HG02970 (cell line): Measurements from ENCODE around the gene ELL.

Experiments
- ATAC-seq: cut with Tn5 transposase; IDR thresholded peaks from one replicate; pipeline ENCODE4 v1.9.1; 2021; ENCODE audit warnings: mild to moderate bottlenecking, moderate library complexity, moderate number of reproducible peaks; ENCODE audit not compliant: unreplicated experiment, low FRiP score

Gene ELL

DNA sequence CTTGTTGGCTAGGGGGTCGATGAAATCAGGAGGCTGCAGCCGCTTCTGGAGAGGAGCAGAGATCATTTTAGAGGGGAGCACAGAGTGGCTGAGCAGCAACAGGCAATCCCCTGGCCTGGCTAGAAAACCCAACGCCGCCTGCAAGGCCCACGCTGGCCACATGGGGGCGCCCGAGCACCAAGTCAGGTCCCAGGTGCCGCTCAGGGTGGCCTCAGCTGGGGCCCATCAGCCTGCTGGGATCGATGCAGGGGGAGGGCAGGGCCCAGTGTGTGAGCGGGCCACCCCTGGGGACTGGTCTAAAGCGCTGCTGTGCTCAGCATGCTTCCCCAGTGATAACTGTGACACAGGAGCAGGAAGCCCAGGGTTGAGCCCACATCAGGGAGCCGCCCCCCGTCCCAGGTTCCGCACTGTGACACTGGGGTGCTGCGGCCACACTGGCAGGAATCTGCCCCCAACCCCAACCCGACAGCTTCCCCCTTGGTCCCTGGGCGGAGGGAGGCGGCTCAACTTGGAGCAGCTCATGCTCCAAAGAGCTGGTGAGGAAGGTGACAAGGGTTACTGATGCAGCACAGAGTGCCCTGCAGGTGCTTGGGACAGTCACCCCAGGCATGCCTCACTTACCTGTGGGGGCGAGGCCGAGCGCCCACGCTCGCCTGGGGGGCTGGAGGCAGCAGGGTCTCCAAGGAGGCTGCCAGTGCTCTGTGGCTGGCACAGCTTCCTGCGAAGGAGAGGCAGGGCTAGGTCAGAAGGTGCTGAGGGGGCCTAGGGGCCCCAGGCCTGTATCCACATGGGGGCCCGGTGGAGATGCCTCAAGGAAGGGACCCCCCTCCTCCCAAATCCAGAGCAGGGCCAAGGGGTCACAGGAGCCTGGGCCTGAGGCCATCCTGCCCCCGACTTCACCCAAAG lies 70.7 kb downstream of the ELL start:
- ATAC-seq, result no peak

DNA sequence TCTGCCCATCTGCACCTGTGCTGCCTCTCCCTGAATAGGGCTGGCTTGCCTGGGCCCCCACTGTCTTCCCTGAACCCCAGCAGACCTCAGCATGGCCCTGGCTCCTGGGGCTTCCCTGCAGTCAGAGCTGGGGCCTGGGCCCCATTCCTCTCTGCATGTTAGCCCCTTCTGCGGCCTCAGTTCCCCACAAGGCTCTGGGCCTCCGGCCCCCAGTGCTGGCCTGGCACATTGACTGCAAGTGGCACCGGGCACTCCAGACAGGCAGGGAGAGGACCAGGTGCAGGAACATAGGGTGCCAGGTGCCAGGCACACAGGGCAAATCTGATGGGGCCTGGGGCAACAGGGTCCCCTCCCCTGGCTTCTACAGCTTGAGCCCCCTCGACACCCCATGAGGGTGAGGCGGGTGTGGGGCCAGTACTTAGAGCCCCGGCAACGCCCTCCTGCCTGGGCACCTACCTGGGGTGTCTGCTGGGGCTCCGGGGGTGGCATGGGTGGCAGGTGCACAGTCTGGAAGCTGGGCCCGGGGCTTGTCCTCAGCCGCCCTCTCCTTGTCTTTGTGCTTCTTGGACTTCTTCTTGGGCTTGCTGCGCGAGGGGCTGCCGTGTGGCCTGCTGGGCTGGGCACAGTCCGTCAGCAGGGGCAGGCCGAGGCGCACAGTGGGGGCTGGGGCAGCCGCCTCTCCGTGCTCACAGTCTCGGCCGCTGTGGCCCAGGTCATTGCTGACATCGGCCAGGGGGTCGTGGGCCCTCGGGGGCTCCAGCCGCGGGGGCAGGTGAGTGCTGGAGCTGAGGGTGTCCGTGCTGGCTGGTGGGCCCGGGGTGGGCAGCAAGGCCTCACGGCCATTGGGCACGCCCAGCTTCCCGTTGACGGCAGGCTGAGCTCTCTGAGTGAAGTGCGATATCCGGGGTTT lies 71.6 kb downstream of the ELL start:
- ATAC-seq, result no peak

DNA sequence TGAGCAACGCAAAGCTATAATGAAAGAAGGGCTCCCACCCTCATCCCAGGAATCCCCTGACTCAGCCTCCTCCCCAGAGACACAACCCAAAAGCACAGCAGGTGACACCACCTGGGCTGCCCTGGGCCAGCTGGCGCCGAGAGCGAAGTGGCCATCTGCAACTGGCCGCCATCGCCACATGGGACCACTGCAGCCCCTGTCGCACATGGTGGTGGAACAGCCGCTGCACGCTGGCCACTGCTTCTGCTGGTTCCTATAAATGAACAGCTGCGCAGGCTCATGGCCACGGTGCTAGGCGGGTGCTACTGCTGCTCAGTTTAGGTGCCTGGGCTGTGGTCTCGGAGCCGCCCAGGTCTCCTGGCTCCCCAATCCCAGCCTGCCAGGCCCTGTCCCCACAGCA lies 72.3 kb downstream of the ELL start:
- ATAC-seq, result no peak

DNA sequence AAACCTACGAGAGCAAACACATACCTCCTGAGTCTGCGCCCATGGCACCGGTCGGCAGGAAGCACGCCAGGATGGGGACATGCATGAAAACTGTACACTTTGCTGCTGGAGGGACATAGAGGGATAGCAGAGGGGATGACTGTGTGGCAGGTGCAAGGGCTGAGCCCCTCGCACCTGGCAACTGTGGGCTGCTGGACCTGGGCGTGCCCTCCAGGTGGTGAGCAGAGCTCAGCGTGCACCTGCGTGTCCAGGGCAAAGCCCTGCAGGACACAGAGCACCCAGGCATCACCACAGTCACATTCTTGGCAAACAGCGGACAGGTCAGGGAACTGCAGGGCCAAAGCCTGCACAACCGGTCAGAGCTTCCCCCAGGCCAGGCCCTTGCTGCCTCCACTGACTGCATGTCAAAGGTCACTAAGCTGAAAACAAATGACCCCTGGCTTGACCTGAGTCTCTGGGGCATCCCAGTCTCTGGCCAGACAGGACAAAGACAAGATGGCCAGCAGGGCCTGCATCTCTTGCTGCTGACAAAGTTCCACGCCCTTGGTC lies 75.0 kb downstream of the ELL start:
- no peak for ATAC-seq

DNA sequence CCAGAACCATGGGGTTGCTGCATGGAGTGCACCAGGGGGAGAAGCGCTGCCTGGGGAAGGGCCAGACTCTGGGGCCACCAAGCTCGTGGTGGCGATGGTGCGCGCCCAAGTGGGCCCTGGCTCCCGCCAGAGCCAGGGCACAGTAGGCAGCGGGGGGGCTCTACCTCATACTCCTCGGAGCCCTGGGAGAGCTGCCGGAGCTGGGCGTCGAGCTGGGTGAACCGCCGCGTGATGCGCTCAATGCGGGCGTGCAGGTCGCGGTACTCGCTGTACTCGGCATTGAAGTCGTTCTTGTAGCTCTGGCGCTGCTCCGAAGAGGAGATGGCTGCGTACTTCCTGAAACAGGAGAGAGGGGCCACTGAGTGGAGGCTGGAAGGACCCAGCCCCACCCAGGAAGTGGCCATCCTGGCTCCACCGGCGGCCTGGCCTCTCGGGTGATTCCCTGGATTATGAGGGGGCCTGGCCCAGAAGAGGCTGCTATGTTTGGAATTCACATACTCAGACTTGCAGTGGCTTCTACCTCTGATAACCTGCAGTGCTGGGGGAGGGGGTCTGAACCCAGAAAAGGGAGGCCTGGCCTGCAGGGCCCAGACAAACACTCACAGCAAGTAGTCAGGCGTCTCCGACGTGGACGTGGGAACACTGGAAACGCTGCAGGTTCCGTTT lies 75.6 kb downstream of the ELL start:
- no peak for ATAC-seq

DNA sequence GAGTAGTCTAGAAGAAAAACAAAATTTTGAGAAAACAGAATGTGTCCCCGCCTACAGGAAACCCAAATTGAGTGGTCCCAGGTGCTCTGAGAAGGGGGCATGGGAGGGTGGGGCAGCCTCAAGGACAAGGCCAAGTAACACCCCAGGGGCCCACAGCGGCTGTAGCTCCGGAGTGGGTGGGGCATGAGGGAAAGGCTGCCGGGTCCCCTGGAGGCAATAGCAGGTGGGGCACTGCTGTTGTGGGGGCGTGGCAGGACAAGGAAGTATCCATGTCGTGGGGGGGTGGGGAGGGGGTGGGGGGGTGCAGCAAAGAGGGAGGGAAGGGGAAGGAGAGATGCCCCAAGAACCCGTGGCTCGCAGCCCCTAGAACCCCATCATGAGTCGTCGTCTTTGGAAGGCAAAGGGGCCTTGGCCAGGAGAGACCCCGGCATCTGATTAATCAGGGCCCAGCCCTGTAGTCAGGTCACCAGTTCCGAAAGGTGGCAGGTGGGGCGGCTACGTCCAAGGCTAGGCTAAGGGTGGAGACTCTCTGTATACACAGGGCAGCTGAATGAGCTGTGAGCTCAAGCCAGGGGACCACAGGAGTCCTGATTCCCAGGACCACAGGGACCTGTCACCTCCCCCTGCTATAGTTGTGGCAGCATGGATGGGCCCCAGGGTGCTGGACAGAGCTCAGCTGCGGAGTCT lies 76.5 kb downstream of the ELL start:
- ATAC-seq, result no peak

DNA sequence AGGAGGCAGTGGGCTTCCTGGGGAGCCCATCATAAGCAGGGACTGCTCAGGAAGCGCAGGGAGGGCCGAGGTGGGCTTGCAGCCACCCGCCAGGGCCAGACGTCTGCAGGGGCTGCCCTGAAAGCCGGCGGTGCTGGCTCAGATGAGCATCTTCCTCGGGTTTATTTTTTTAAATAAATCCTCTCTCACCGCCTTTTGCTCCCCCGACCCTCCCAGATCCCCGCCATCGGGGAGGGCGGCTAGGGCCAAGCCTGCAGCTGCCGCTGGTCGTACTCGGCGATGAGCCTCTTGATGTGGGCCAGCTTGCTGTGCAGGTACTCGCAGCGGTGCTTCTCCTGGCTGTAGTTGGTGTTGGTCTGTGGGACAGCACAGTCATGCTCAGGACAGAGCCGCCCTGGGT lies 77.4 kb downstream of the ELL start:
- no peak for ATAC-seq

DNA sequence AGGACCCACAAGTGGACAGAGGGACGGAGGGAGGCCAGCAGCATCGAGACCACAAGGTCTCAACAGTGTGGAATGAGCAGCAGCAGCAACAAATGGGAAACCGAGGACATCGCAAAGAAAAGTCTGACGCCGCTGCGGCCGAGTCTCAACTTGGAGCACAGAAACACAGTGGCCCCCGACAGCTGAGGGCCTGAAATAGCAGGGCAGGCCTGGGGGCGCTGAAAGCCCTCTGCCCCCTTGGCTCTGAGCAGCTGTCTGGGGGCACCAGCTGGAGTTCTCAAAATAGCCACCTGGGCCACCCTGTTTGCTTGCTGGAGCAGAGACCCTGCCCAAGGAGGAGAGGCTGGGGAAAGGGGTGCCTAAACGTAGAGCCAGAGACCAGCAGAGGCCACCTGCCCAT lies 78.0 kb downstream of the ELL start:
- ATAC-seq, result no peak

DNA sequence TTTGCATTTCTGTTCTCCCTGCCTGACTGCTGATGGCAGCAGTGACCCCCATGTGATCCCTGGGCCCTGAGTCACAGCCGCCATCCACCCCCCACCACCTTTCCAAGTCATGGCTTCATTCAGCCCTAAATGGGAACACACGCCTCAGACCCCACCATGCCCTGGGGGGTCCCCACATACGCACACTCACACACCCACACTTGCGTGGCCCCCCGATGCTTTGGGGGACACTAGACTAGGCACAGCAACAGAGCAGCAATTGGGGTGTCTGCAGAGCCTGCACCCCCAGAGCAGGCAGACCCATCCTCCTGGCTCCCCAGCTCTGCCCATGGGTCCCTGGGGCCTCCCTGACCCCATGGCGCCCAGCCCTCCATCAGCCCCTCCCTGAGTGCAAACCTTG lies 78.5 kb downstream of the ELL start:
- ATAC-seq, result no peak

DNA sequence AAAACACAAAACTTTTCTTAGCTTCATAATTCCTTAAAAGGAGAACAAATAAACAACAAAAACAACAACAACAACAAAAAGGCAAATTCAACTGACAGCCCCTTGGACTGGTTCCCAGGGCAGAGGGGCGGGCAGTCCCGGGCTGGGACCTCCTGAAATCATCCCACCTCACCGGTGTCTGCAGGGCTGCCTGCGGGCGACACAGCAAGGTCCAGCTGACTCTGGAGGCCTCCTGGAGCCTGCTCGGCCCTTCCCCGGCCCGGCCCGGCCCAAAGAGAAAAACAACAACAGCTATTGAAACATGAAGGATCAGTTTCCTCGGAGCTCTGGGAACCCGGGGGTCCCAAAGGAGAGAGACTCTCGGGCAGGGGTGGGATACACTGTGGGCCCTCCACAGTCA lies 78.9 kb downstream of the ELL start:
- ATAC-seq, result no peak

DNA sequence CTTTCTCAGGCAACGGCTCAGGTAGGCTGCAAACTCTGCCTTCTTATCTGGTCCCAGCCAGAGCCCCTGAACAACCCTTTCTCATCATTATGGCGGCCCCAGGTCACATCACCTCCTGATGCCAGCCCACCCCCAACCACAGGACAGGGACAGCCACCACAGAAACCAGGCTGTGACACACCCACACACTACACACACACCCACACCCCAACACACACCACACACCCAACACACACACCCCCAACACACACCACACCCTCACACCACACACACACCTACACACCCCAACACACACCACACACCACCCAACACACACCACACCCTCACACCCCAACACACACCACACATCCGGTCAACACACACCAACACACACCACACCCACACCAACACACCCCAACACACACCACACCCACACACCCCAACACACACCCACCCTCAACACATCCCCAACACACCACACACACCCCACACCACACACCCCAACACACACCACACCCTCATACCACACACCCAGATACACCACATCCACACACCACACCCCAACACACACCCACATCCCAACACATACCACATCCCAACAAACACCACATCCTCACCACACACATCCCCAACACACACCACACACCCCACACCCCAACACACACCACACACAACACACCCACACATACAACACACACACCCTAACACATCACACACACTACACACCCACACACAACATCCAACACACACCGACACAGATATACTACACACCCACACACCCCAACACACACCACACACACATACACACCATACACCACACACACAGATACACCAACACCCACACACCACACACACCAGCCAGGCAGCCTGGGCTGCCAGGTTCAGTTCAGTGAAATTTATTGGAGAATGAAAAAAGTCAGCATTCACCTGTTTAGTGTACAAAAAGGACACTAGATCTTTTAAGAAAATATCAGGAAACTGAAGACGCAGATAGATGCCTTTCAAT lies 79.8 kb downstream of the ELL start:
- no peak for ATAC-seq

DNA sequence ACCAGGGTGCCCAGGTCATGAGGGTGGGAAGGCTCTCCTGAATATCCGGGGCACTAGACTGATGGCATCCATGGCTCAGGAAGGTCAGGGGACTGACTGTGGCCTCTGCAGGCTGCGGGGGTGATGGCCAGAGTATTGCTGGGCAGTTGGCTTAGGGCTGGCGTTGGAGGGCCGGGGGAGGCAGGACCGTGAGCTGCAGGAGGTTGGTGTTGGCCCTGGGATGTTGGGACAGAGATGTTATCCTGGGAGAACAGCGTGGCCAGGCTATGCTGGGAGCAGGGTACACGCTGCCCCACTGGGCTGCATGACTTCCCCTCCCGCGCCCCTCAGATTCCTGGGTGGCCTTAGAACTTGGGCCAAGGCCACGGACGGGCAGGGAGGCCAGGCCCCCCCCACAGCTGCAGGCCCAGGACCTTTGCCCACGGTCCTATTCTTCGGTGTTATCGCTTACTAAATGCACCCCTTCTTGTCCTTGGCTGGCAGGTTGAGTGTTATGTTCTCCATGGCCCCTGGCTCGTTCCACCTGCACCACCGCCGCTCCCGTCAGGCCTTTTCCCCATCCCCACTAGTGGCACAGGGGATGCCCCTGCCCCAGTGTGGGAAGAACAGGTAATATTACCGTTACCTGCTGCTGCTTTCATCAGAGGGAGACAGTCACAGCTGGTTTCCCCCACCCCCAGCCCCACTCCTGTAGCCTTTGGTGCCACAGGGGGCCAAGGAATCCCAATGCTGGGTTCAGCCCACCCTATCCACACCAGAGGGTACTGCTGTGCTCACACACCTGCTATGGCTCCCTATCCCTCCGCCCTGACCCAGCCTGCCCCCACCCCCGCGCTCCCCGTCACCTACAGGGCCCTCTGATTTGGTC lies 80.7 kb downstream of the ELL start:
- no peak for ATAC-seq

DNA sequence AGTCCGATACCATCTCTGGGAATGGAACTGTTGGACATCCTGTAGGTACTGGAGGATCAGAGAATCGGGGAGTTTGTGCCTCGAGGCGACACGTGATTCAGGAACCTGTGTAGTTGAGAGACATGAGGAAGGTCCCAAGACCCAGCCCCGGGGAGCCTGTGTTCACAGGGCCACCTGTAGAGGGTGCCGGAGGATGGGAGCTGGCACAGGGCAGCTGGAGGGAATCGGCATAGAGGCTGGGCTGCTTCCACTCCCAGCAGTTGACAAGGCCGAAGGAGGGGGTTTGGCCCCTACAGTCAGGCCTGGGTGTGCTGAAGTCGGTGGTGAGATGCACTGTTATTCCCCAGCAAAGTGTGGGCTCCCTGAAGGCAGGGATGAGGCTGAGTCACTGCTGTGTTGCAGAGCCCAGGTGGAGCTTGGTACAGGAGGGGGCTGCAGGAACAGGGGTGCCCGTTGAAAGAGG lies 81.4 kb downstream of the ELL start:
- ATAC-seq, result no peak

DNA sequence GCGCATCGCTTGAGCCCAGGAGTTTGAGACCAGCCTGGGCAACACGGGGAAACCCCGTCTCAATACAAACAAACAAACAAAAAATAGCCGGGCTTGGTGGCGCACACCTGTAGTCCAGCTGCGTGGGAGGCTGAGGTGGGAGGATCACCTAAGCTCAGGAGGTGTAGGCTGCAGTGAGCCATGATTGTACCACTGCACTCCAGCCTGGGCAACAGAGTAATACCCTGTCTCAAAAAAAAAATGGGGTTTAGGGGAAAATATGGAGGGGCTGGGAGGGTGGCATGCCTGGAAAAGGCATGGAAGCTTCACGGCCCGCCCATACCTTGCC lies 82.0 kb downstream of the ELL start:
- no peak for ATAC-seq

DNA sequence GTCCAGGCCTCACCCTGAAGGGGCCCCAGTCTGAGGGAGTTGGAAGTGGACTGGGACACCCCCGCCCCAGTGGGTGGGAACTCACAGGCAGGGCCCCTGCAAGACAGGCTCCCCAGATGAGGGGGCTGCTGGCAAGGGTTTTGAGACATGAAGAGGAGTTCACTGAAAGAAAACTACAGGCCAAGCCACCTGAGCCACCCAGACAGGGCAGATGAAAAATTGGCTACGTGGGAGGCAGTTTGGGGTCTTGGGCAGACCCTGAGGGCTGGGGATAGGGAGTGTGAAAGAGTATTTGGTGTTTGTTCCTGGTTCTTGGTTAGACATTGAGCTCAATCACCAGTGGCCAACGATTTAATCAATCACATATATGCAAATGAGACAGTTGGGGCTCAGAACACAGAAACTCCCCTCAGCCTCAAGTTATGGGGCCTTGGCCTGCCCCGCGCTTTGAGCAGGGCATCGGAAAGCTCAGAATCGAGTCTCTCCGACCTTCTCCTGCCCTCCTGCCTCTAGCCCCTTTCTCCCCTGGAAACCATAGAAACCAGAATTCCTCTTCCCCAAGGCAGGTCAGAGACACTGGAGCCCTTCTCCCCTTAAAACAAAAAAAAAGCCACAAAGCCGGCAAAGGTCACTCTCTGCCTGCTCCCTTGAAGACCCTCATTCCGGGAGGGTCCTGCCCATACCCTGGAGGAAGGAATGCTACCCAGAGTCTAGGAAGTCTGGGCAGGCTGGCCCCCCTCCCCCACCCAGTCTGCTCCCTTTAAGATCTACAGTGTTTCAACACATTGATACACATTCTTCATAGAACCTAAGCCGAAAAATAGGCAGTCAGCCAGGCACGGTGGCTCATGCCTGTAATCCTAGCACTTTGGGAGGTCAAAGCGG lies 82.6 kb downstream of the ELL start:
- ATAC-seq, result no peak

DNA sequence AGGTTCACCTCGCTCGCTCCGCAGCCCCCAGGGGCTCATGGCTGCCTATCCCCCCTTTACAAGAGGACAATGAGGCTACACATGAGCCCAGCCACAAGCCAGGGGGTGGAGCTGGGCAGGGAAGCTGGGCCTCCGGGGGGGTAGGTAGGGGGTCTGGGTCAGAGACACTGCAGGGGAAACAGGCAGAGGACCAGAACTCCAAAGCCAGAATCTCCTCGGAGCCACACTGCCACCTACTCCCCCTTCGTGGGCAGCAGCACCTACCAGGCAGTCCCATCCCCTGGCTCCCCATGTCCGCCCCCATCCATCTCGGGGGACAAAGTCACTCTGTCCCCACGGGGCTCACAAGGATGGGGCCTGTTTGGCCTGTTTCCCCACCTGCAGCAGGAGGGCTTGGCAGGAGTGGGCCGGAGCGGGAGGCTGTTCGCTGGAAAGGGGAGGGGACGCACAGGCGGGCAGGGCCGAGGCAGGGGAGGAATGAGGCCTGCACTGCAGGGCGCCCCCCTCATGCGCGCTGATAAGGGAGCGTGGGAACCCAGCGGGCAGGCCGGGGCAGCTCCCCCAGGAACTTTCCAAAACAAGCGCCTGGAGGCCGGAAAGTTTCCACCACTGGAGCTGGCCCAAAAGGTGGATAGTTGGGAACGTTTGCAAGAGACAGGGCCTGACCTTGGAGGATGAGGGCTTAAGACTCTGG lies 83.4 kb downstream of the ELL start:
- no peak for ATAC-seq
